SK-N-SH (cell line): Measurements from ENCODE around the gene PPP1R18. TPM values are rescaled to one million over a fixed set of nuclear protein-coding genes. Genes with fewer than 3 reads are reported as not detected.
A peak's percentile ranks its signal among the peaks of the same experiment; 100 is the strongest.

Source experiments
- CTCF ChIA-PET: fragments of 300-600, 350-600 bp; formaldehyde crosslinking; extraction: SDS; loops from one replicate; lab custom pipeline; 2021; lab: Yijun Ruan, JAX
- POLR2A ChIA-PET: fragments of 350-600 bp; sonication (Branson Sonifier 250); formaldehyde crosslinking; extraction: SDS; loops from one replicate; lab custom pipeline; 2020; ENCODE audit warnings: antibody characterized with exemption, inconsistent platforms; lab: Yijun Ruan, JAX
- DNase-seq: peaks from one replicate; pipeline ENCODE4 v3.0.0; 2012
- H2AFZ ChIP-seq: fragments of 200-600 bp; sonication (generic); 2 replicates; pipeline ENCODE4 v1.8.1; 2016; ENCODE audit warnings: antibody characterized with exemption, mild to moderate bottlenecking, low read depth
- H3F3A ChIP-seq: fragments of 200-600 bp; sonication (generic); replicated peaks from 2 replicates; pipeline ENCODE3; 2016; ENCODE audit warnings: antibody characterized with exemption, mild to moderate bottlenecking; ENCODE audit not compliant: insufficient read depth
- H3K27ac ChIP-seq, 2 experiments: fragments of 200-500 bp in 1 of 2; fragments of 200-600 bp in 1 of 2; sonication (Bioruptor generic) in 1 of 2; sonication (generic), shearing (Covaris generic) in 1 of 2; 2 replicates each; pipeline versions ENCODE4 v1.5.1 to v1.6.1; 2014 to 2016; ENCODE audit warnings: low read depth in 2 of 2, inconsistent platforms in 1 of 2, low read length in 1 of 2, mild to moderate bottlenecking in 1 of 2, mixed read lengths in 1 of 2
- H3K27me3 ChIP-seq: fragments of 200-600 bp; sonication (generic), shearing (Covaris generic); 2 replicates; pipeline ENCODE4 v1.6.1; 2016; ENCODE audit warnings: mixed run types; ENCODE audit not compliant: insufficient read depth
- H3K36me3 ChIP-seq, 2 experiments: fragments of 200-500 bp in 1 of 2; fragments of 200-600 bp in 1 of 2; sonication (Bioruptor generic) in 1 of 2; sonication (generic) in 1 of 2; replicated peaks in 1 of 2; 2 replicates each; pipeline versions ENCODE3 to v1.5.1; 2014 to 2016; ENCODE audit warnings: low read length in 1 of 2, mild to moderate bottlenecking in 1 of 2; ENCODE audit not compliant: insufficient read depth in 2 of 2, control insufficient read depth in 1 of 2
- H3K4me1 ChIP-seq, 2 experiments: fragments of 200-500 bp in 1 of 2; fragments of 200-600 bp in 1 of 2; sonication (Bioruptor generic) in 1 of 2; sonication (generic), shearing (Covaris generic) in 1 of 2; 2 replicates each; pipeline versions ENCODE4 v1.5.1 to v1.6.1; 2014 to 2016; ENCODE audit warnings: low read depth in 1 of 2, low read length in 1 of 2, mixed run types in 1 of 2; ENCODE audit not compliant: insufficient read depth in 2 of 2, control insufficient read depth in 1 of 2
- H3K4me2 ChIP-seq: fragments of 200-600 bp; sonication (generic), shearing (Covaris generic); 2 replicates; pipeline ENCODE4 v1.6.1; 2017; ENCODE audit warnings: mixed run types
- H3K4me3 ChIP-seq, 2 experiments: fragments of 200-500 bp in 1 of 2; fragments of 200-600 bp in 1 of 2; sonication (Bioruptor generic) in 1 of 2; sonication (generic), shearing (Covaris generic) in 1 of 2; 2 replicates each; pipeline versions ENCODE4 v1.5.1 to v1.8.1; 2014 to 2016; ENCODE audit warnings: low read depth in 2 of 2, inconsistent platforms in 1 of 2, low read length in 1 of 2, mild to moderate bottlenecking in 1 of 2, mixed read lengths in 1 of 2, moderate library complexity in 1 of 2
- H3K79me2 ChIP-seq: fragments of 200-600 bp; sonication (generic); 2 replicates; pipeline ENCODE4 v1.8.1; 2017; ENCODE audit warnings: mild to moderate bottlenecking; ENCODE audit not compliant: insufficient read depth
- H3K9ac ChIP-seq: fragments of 200-600 bp; sonication (generic); 2 replicates; pipeline ENCODE4 v1.6.1; 2017; ENCODE audit warnings: mixed run types
- H3K9me2 ChIP-seq: fragments of 200-600 bp; sonication (generic); 2 replicates; pipeline ENCODE4 v1.6.1; 2017; ENCODE audit warnings: mixed run types
- H3K9me3 ChIP-seq: fragments of 200-600 bp; sonication (generic); 2 replicates; pipeline ENCODE4 v1.6.1; 2017; ENCODE audit warnings: mixed run types, mild to moderate bottlenecking, moderate library complexity
- H4K20me1 ChIP-seq: fragments of 200-600 bp; sonication (generic); 2 replicates; pipeline ENCODE4 v1.6.1; 2017; ENCODE audit warnings: mild to moderate bottlenecking, mixed run types; ENCODE audit not compliant: insufficient read depth
- CHD2 ChIP-seq: fragments of 150-350 bp; IDR thresholded peaks from 2 replicates; pipeline ENCODE4 v1.6.1; 2018; ENCODE audit warnings: low read length; ENCODE audit not compliant: partially characterized antibody
- CTCF ChIP-seq: fragments of 200-600 bp; sonication (generic); IDR thresholded peaks from 2 replicates; pipeline ENCODE4 v1.6.1; 2017; ENCODE audit warnings: antibody characterized with exemption, mild to moderate bottlenecking, moderate library complexity
- EP300 ChIP-seq, 2 experiments: IDR thresholded peaks; 2 replicates each; pipeline versions ENCODE4 v1.4.0 to v1.6.1; 2012; ENCODE audit warnings: borderline replicate concordance in 1 of 2, low read depth in 1 of 2, low read length in 1 of 2
- FOSL2 ChIP-seq: IDR thresholded peaks from 2 replicates; pipeline ENCODE4 v1.4.0; 2012; ENCODE audit warnings: low read depth, mild to moderate bottlenecking, moderate library complexity, borderline replicate concordance
- FOXJ3 ChIP-seq: sonication (generic); formaldehyde crosslinking; IDR thresholded peaks from 2 replicates; pipeline ENCODE4 v1.5.1; 2020; ENCODE audit warnings: mild to moderate bottlenecking, missing genetic modification reagents
- FOXM1 ChIP-seq: IDR thresholded peaks from 2 replicates; pipeline ENCODE4 v1.4.0; 2012; ENCODE audit warnings: low read depth, mild to moderate bottlenecking
- GABPA ChIP-seq: IDR thresholded peaks from 2 replicates; pipeline ENCODE4 v1.4.0; 2012; ENCODE audit warnings: low read depth, mild to moderate bottlenecking
- GATA2 ChIP-seq: sonication (generic); formaldehyde crosslinking; IDR thresholded peaks from 2 replicates; pipeline ENCODE4 v1.5.0; 2020; ENCODE audit warnings: mild to moderate bottlenecking, missing genetic modification reagents
- JUND ChIP-seq: IDR thresholded peaks from 2 replicates; pipeline ENCODE4 v1.4.0; 2012
- MAX ChIP-seq: IDR thresholded peaks from 2 replicates; pipeline ENCODE4 v1.4.0; 2012; ENCODE audit warnings: low read depth
- MXI1 ChIP-seq: IDR thresholded peaks from 2 replicates; pipeline ENCODE4 v1.6.1; 2012; ENCODE audit warnings: mild to moderate bottlenecking, low read depth, low read length, improper control_type of control experiment
- NRF1 ChIP-seq: IDR thresholded peaks from 2 replicates; pipeline ENCODE4 v1.6.1; 2012; ENCODE audit warnings: low read depth, mild to moderate bottlenecking, low read length
- PBX3 ChIP-seq: IDR thresholded peaks from 2 replicates; pipeline ENCODE4; 2012
- POLR2AphosphoS5 ChIP-seq: IDR thresholded peaks from 2 replicates; pipeline ENCODE4 v1.6.1; 2012; ENCODE audit warnings: low read depth, low read length
- RFX5 ChIP-seq: IDR thresholded peaks from 2 replicates; pipeline ENCODE4 v1.6.1; 2012; ENCODE audit warnings: mild to moderate bottlenecking, improper control_type of control experiment, low read length
- RXRA ChIP-seq: IDR thresholded peaks from 2 replicates; pipeline ENCODE4 v1.4.0; 2012; ENCODE audit warnings: low read depth, mild to moderate bottlenecking, borderline replicate concordance
- SIN3A ChIP-seq: IDR thresholded peaks from 2 replicates; pipeline ENCODE4 v1.6.1; 2012; ENCODE audit warnings: low read depth, mild to moderate bottlenecking, low read length, moderate library complexity, borderline replicate concordance
- SMC3 ChIP-seq: IDR thresholded peaks from 2 replicates; pipeline ENCODE4 v1.6.1; 2012; ENCODE audit warnings: low read depth, low read length, improper control_type of control experiment
- TAF1 ChIP-seq: IDR thresholded peaks from 2 replicates; pipeline ENCODE4 v1.6.1; 2012; ENCODE audit warnings: low read depth, mild to moderate bottlenecking, low read length, moderate library complexity, borderline replicate concordance
- TEAD4 ChIP-seq: IDR thresholded peaks from 2 replicates; pipeline ENCODE4 v1.4.0; 2012; ENCODE audit warnings: mild to moderate bottlenecking, borderline replicate concordance; ENCODE audit not compliant: insufficient read depth
- USF2 ChIP-seq: fragments of 150-350 bp; IDR thresholded peaks from 2 replicates; pipeline ENCODE4 v1.6.1; 2017; ENCODE audit warnings: antibody characterized with exemption, low read length, low read depth, borderline replicate concordance
- WGBS: methylation state at CpG from one replicate; pipeline ENCODE4 v1.1.6; 2017; ENCODE audit warnings: low lambda C conversion rate; 5-methylcytosine and 5-hydroxymethylcytosine counted together
- polyA plus RNA-seq, 3 experiments: library from polyadenylated mRNA; depleted of rRNA; stranded (reverse); fragments of >200 nt; gene quantifications; 2 replicates each; pipeline ENCODE4 v1.2.3, GENCODE V29; 2012

The PPP1R18 gene
- polyA plus RNA-seq, 1 of the 3 experiments (the other 2 are of a cell fraction): 73.2 TPM

- H2AFZ ChIP-seq: no peak overlapping the region
- H3K4me1 ChIP-seq: peaks cover 15 to 16% of the 10 kb centered on the region in 2 experiments; a peak in 3 of 4 replicates
- 98% methylated on average over 9 of the region's 10 CpGs for WGBS
- peaks cover 35% of the 10 kb centered on the region for H4K20me1 ChIP-seq
- no peaks in the 10 kb centered on the region for H3K27me3 ChIP-seq
- H3K9me2 ChIP-seq: no peaks in the 10 kb centered on the region
- ChIA-PET POLR2A (no interaction called here), CTCF (interaction anchor here (1.4 to 29.8 kb wide), 2 partner anchors 11 to 46 kb away, joined by 5 to 838 read pairs; partner anchors contain the start of genes FLOT1, MDC1 and TUBB)
- H3K9ac ChIP-seq: no peak overlapping the region
- H3F3A ChIP-seq: peaks cover 51% of the 10 kb centered on the region
- peaks cover 54% of the 10 kb centered on the region for H3K79me2 ChIP-seq
- no peak overlapping the region for H3K4me2 ChIP-seq
- DNase-seq: no peak
- peaks cover 25 to 44% of the 10 kb centered on the region in 2 experiments for H3K36me3 ChIP-seq
- H3K9me3 ChIP-seq: no peaks in the 10 kb centered on the region
- no peak overlapping the region for H3K4me3 ChIP-seq
- no peak overlapping the region for H3K27ac ChIP-seq
- no peak for TF ChIP-seq FOSL2
Observed at GRCh38 chr6:30676660-30677285, 9.7 kb downstream of the PPP1R18 start.

GRCh38 chr6:30672445-30673253 lies 13.8 kb downstream of the PPP1R18 start, which contains the start of gene DHX16:
TSS of gene DHX16 (minus strand) at chr6:30673006. CDS start at chr6:30672841, 165 bp downstream.
- CTCF ChIA-PET: interaction anchor here (0.7 to 29.8 kb wide), 24 partner anchors 8 to 234 kb away, joined by 3 to 838 read pairs (median 3); partner anchors contain the start of genes ATAT1, FLOT1, MDC1 and TUBB
- POLR2A ChIA-PET: interaction anchor here (0.6 to 1.3 kb wide), 7 partner anchors 10 to 57 kb away, joined by 3 to 6 read pairs (median 4); partner anchors contain the start of gene MDC1
- DNase-seq: peak; percentile 92
- H3K4me3 ChIP-seq: peak within 1 kb of the TSS; percentile 87 to 99
- H3K27me3 ChIP-seq: no peaks in the 10 kb centered on the region
- H3K9me2 ChIP-seq: no peaks in the 10 kb centered on the region
- peaks cover 39% of the 10 kb centered on the region for H3K79me2 ChIP-seq
- peak within 1 kb of the TSS; percentile 80 for H3K4me2 ChIP-seq
- H3K27ac ChIP-seq: peak within 1 kb of the TSS; percentile 60 to 66
- peaks cover 38% of the 10 kb centered on the region in 2 experiments for H3K36me3 ChIP-seq
- no peaks in the 10 kb centered on the region for H3K9me3 ChIP-seq
- peak within 1 kb of the TSS; percentile 84 for H2AFZ ChIP-seq
- 0 out of 2 replicates have a peak, but pooled peaks cover 3% of the 10 kb centered on the region for H4K20me1 ChIP-seq
- 1% methylated on average over 24 of the region's 57 CpGs for WGBS
- H3K9ac ChIP-seq: peak within 1 kb of the TSS; percentile 84
- H3K4me1 ChIP-seq: peaks cover 0 to 5% of the 10 kb centered on the region in 2 experiments; a peak in 3 of 4 replicates
- peaks cover 37% of the 10 kb centered on the region for H3F3A ChIP-seq
- TF ChIP-seq FOSL2 (no peak), EP300 (IDR thresholded peaks at IDR 0.05; ENCODE audit: borderline replicate concordance in 1 of 2, low read depth in 1 of 2, low read length in 1 of 2) (peak; percentile 31 to 34; a peak in 2 of 4 replicates), FOXJ3 (CRISPR knock-in tag) (no peak), CHD2 (peak; percentile 97), NRF1 (no peak), RFX5 (peak; percentile 76; the same call in 1 of the 2 replicates), POLR2AphosphoS5 (peak; percentile 80; the same call in 1 of the 2 replicates), SIN3A (peak; percentile 95), FOXM1 (no peak), CTCF (peak; percentile 96), GABPA (peak; percentile 79), MXI1 (peak; percentile 82), JUND (no peak), GATA2 (CRISPR knock-in tag) (no peak), TEAD4 (no peak), USF2 (no peak), SMC3 (peak; percentile 50; the same call in 1 of the 2 replicates), RXRA (no peak), MAX (peak; percentile 69; the same call in 1 of the 2 replicates), PBX3 (no peak; the same call in 1 of the 2 replicates), TAF1 (peak; percentile 71)
